Endothelial cell of umbilical vein (primary cell): ENCODE results near the gene LILRA2. TPM values are rescaled to one million over a fixed set of nuclear protein-coding genes. Genes with fewer than 3 reads are reported as not detected.
"Not testable (repeated sequence)": the region's sequence is repeated elsewhere in the genome, so short reads cannot be mapped to it uniquely, and the experiment has no call there.

Experiments
- BruUV-seq: library from RNA; stranded (reverse); fragments of 400-500 nt; replicated peaks from 2 replicates; lab custom pipeline; 2021; lab: Mats Ljungman, UMichigan
- CTCF ChIA-PET: fragments of 300-600, 350-600 bp; sonication (Branson Sonifier 250); formaldehyde crosslinking; loops from one replicate; lab custom pipeline; 2021; ENCODE audit warnings: antibody characterized with exemption, inconsistent platforms; lab: Charles Lee
- POLR2A ChIA-PET: fragments of 300-600, 350-600 bp; sonication (Branson Sonifier 250); formaldehyde crosslinking; loops from one replicate; lab custom pipeline; 2021; ENCODE audit warnings: antibody characterized with exemption, inconsistent platforms; lab: Charles Lee
- DNase-seq: peaks from one replicate; pipeline ENCODE4 v3.0.0-alpha.2; 2011; ENCODE audit warnings: low read depth, low spot score
- FAIRE-seq: peaks from 2 replicates; lab custom pipeline; 2011; peaks lifted over from hg19 to GRCh38; lab: Jason Lieb, UNC
- H2AFZ ChIP-seq: 2 replicates; pipeline ENCODE4 v1.6.0; 2012; ENCODE audit warnings: low read depth, low read length, control low read depth, inconsistent platforms
- H3K27ac ChIP-seq: 2 replicates; pipeline ENCODE4 v1.5.1; 2011; ENCODE audit warnings: low read depth, mild to moderate bottlenecking, control low read depth, low read length, moderate library complexity; ENCODE audit not compliant: insufficient read depth
- H3K27me3 ChIP-seq, 2 experiments: 2 replicates each; pipeline versions ENCODE4 v1.6.0 to v1.6.1; 2011; ENCODE audit warnings: low read length in 2 of 2, mixed read lengths in 1 of 2; ENCODE audit not compliant: control insufficient read depth in 2 of 2, insufficient read depth in 2 of 2
- H3K36me3 ChIP-seq, 2 experiments: 2 replicates in 1 of 2; 3 replicates in 1 of 2; pipeline ENCODE4 v1.5.1; 2011; ENCODE audit warnings: low read length in 2 of 2, mild to moderate bottlenecking in 1 of 2, moderate library complexity in 1 of 2; ENCODE audit not compliant: control insufficient read depth in 2 of 2, insufficient read depth in 2 of 2; ENCODE audit errors: extremely low read depth in 1 of 2
- H3K4me1 ChIP-seq: 3 replicates; pipeline ENCODE4 v1.5.1; 2011; ENCODE audit warnings: mild to moderate bottlenecking, low read length; ENCODE audit not compliant: control insufficient read depth, insufficient read depth; ENCODE audit errors: extremely low read depth
- H3K4me2 ChIP-seq: 2 replicates; pipeline ENCODE4 v1.6.1; 2011; ENCODE audit warnings: low read length, control low read depth, mixed read lengths; ENCODE audit not compliant: insufficient read depth
- H3K4me3 ChIP-seq, 3 experiments: fragments of 200-600 bp in 1 of 3; sonication (generic), shearing (Covaris generic) in 1 of 3; replicated peaks in 1 of 3; 2 replicates each; pipeline ENCODE4 v1.5.1; 2011 to 2016; ENCODE audit warnings: control low read depth in 3 of 3, low read length in 3 of 3, mild to moderate bottlenecking in 2 of 3, inconsistent platforms in 1 of 3, low read depth in 1 of 3, moderate library complexity in 1 of 3; ENCODE audit not compliant: insufficient read depth in 1 of 3
- H3K79me2 ChIP-seq: 2 replicates; pipeline ENCODE4 v1.6.0; 2012; ENCODE audit warnings: low read length, inconsistent platforms; ENCODE audit not compliant: control insufficient read depth, insufficient read depth
- H3K9ac ChIP-seq: replicated peaks from 2 replicates; pipeline ENCODE3; 2011; ENCODE audit warnings: low read length, control low read depth; ENCODE audit not compliant: insufficient read depth; ENCODE audit errors: extremely low read depth
- H3K9me1 ChIP-seq: replicated peaks from 3 replicates; pipeline ENCODE4 v1.6.0; 2011; ENCODE audit warnings: mild to moderate bottlenecking, low read length; ENCODE audit not compliant: control insufficient read depth, insufficient read depth; ENCODE audit errors: extremely low read depth
- H3K9me3 ChIP-seq: replicated peaks from 2 replicates; pipeline ENCODE4 v1.5.1; 2012; ENCODE audit warnings: low read length, inconsistent platforms; ENCODE audit not compliant: control insufficient read depth, insufficient read depth
- H4K20me1 ChIP-seq: replicated peaks from 2 replicates; pipeline ENCODE3; 2011; ENCODE audit warnings: mild to moderate bottlenecking, low read length; ENCODE audit not compliant: control insufficient read depth, insufficient read depth; ENCODE audit errors: extremely low read depth
- CTCF ChIP-seq, 2 donors: IDR thresholded peaks; 1 replicate in 1 of 2; 2 replicates in 1 of 2; pipeline ENCODE4 v1.5.1; 2011; ENCODE audit warnings: low read length in 2 of 2, mild to moderate bottlenecking in 2 of 2, moderate library complexity in 2 of 2, control low read depth in 1 of 2, inconsistent platforms in 1 of 2, low read depth in 1 of 2; ENCODE audit not compliant: insufficient read depth in 1 of 2; ENCODE audit errors: extremely low read depth in 1 of 2
- FOS ChIP-seq: IDR thresholded peaks from 2 replicates; pipeline ENCODE4 v1.6.1; 2011; ENCODE audit warnings: mild to moderate bottlenecking, low read length, moderate library complexity, borderline replicate concordance; ENCODE audit not compliant: insufficient read depth
- JUN ChIP-seq: IDR thresholded peaks from 2 replicates; pipeline ENCODE4 v1.6.1; 2011; ENCODE audit warnings: borderline replicate concordance, low read depth; ENCODE audit not compliant: insufficient read length, insufficient read depth
- POLR2AphosphoS5 ChIP-seq: IDR thresholded peaks from 2 replicates; pipeline ENCODE4 v1.6.1; 2012; ENCODE audit warnings: low read depth, mild to moderate bottlenecking, control low read depth, low read length, moderate library complexity; ENCODE audit not compliant: insufficient read depth
- dilution Hi-C: fragments of 300-500 bp; cut with MboI; formaldehyde crosslinking; loops from one replicate; pipeline ENCODE4 v1.15.0; 2019; ENCODE audit warnings: low sequenced_read_pairs; ENCODE audit not compliant: extremely low pct_ligation_motif_present
- intact Hi-C: fragments of 100-400 bp; cut with micrococcal nuclease; formaldehyde crosslinking; loops from one replicate; pipeline ENCODE4 v1.10.0; 2022
- polyA plus RNA-seq, 4 experiments: library from polyadenylated mRNA; depleted of rRNA in 3 of 4; stranded (reverse) in 3 of 4; unstranded in 1 of 4; fragments of >200 nt; gene quantifications; 2 replicates each; pipeline versions ENCODE4 v1.2.1 to v1.2.3, GENCODE V29; 2011 to 2012; ENCODE audit warnings: missing spikeins in 1 of 4
- total RNA-seq: library from RNA; stranded (reverse); gene quantifications from 2 replicates; pipeline ENCODE4 v1.2.3, GENCODE V29; 2021

Gene LILRA2
- total and polyA plus RNA-seq, 2 donors (not counting 3 experiments of a cell fraction or from before 2014, with no cell fraction given), result not detected

GRCh38 chr19:54595680-54596436 lies 22.3 kb downstream of the LILRA2 start:
- POLR2A ChIA-PET, H3K27ac ChIP-seq, H3K36me3 ChIP-seq, BruUV-seq, H2AFZ ChIP-seq, H3K4me1 ChIP-seq, H3K4me2 ChIP-seq, H3K79me2 ChIP-seq, H3K9me1 ChIP-seq, dilution Hi-C loops, CTCF ChIA-PET, DNase-seq, intact Hi-C loops, H3K9ac ChIP-seq, H3K27me3 ChIP-seq, FAIRE-seq, H3K9me3 ChIP-seq, H3K4me3 ChIP-seq, H4K20me1 ChIP-seq: not testable (repeated sequence)

- Histone ChIP-seq H3K79me2 (no peaks in the 10 kb centered on the region), H3K27ac (no peak overlapping the region), H3K9me1 (no peaks in the 10 kb centered on the region), H4K20me1 (no peaks in the 10 kb centered on the region), H3K36me3 (no peaks in the 10 kb centered on the region), H3K4me3 (no peak overlapping the region), H3K4me1 (no peaks in the 10 kb centered on the region), H3K4me2 (no peak overlapping the region), H2AFZ (no peak overlapping the region), H3K9me3 (no peaks in the 10 kb centered on the region), H3K9ac (no peak overlapping the region), H3K27me3 (no peaks in the 10 kb centered on the region)
- CTCF ChIA-PET, result interaction anchor here (0.5 kb wide), 1 partner anchor 449 kb away, joined by 3 read pairs; no protein-coding TSS in a partner anchor
- BruUV-seq, result no TSS peak
- intact Hi-C loops, result no loop called here
- POLR2A ChIA-PET, result no interaction called here
- TF ChIP-seq JUN, result no peak
- TF ChIP-seq FOS, result no peak
- no peak for TF ChIP-seq CTCF (IDR thresholded peaks at IDR 0.05; ENCODE audit: extremely low read depth in 1 of 2, insufficient read depth in 1 of 2, low read depth in 1 of 2, low read length in 2 of 2)
- TF ChIP-seq POLR2AphosphoS5, result no peak
- FAIRE-seq, result no peak
- dilution Hi-C loops, result no loop called here
- no peak for DNase-seq
Observed at GRCh38 chr19:54600212-54600611, 26.6 kb downstream of the LILRA2 start.
